Sigmoid colon (tissue), 4 donors: ENCODE measurements around the gene CNPY4.

ENCODE experiments used
- EP300 ChIP-seq, 4 donors: sonication (generic); formaldehyde crosslinking; IDR thresholded peaks; one replicate each; pipeline ENCODE4 v1.6.1; 2017; ENCODE audit warnings: antibody characterized with exemption in 4 of 4
- POLR2A ChIP-seq, 2 donors: fragments of 450-650 bp; IDR thresholded peaks; one replicate each; pipeline ENCODE4 v1.6.1; 2016; ENCODE audit warnings: antibody characterized with exemption in 2 of 2, mild to moderate bottlenecking in 2 of 2, moderate library complexity in 2 of 2
- POLR2AphosphoS5 ChIP-seq, 4 donors: sonication (generic); formaldehyde crosslinking; IDR thresholded peaks; one replicate each; pipeline ENCODE4 v1.6.1; 2017; ENCODE audit warnings: antibody characterized with exemption in 4 of 4
- TF ChIP-seq, protein P1 (sequence below), 4 experiments: fragments of 450-650 bp in 3 of 4; fragments of 200-600 bp in 1 of 4; IDR thresholded peaks; one replicate each; pipeline ENCODE4 v1.5.1; 2016 to 2019; ENCODE audit warnings: antibody characterized with exemption in 4 of 4, mild to moderate bottlenecking in 3 of 4, moderate library complexity in 2 of 4

DNA sequence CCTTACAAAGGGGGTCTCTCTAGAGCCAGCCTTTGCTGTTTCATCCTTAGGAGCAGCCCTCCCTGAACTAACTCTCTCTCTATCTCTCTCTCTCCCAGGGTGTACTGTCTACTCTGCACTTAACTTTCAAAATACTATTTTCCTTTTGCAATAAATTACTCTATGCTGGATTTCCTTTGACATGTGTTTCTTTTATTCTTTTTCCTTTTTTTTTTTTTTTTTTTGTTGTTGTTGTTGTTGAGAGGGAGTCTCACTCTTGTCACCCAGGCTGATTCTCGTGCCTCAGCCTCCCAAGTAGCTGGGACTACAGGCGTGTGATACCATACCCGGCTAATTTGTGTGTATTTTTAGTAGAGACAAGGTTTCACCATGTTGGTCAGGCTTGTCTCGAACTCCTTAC, 36.5 kb upstream of the CNPY4 start:
- TF ChIP-seq POLR2AphosphoS5 (IDR thresholded peaks at IDR 0.05) (no peak), POLR2A (IDR thresholded peaks at IDR 0.05) (no peak), EP300 (IDR thresholded peaks at IDR 0.05) (no peak)
- TF ChIP-seq, protein P1, sequence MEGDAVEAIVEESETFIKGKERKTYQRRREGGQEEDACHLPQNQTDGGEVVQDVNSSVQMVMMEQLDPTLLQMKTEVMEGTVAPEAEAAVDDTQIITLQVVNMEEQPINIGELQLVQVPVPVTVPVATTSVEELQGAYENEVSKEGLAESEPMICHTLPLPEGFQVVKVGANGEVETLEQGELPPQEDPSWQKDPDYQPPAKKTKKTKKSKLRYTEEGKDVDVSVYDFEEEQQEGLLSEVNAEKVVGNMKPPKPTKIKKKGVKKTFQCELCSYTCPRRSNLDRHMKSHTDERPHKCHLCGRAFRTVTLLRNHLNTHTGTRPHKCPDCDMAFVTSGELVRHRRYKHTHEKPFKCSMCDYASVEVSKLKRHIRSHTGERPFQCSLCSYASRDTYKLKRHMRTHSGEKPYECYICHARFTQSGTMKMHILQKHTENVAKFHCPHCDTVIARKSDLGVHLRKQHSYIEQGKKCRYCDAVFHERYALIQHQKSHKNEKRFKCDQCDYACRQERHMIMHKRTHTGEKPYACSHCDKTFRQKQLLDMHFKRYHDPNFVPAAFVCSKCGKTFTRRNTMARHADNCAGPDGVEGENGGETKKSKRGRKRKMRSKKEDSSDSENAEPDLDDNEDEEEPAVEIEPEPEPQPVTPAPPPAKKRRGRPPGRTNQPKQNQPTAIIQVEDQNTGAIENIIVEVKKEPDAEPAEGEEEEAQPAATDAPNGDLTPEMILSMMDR (IDR thresholded peaks at IDR 0.05): no peak
